Esophagus squamous epithelium (tissue), 4 donors: ENCODE data around the gene RBM17.

Experiments used
- CTCF ChIP-seq, 6 experiments: fragments of 450-650 bp in 4 of 6; fragments of 200-600 bp in 2 of 6; sonication (generic) in 2 of 6; IDR thresholded peaks; one replicate each; pipeline ENCODE4 v1.5.1; 2016 to 2019; ENCODE audit warnings: antibody characterized with exemption in 6 of 6, mild to moderate bottlenecking in 4 of 6, moderate library complexity in 4 of 6
- POLR2A ChIP-seq, 4 donors: fragments of 450-650 bp; IDR thresholded peaks; one replicate each; pipeline ENCODE4 v1.6.1; 2017; ENCODE audit warnings: antibody characterized with exemption in 4 of 4, mild to moderate bottlenecking in 4 of 4, moderate library complexity in 3 of 4

GRCh38 chr10:6108072-6108471 lies 19.2 kb downstream of the RBM17 start:
- TF ChIP-seq CTCF (IDR thresholded peaks at IDR 0.05): no peak
- TF ChIP-seq POLR2A (IDR thresholded peaks at IDR 0.05): no peak
